ENCODE data around the gene D2HGDH. TPM values are rescaled to one million over a fixed set of nuclear protein-coding genes. Genes with fewer than 3 reads are reported as not detected.

The D2HGDH gene
- total and polyA plus RNA-seq, 2 of the 13 experiments (the other 11 are each of a cell fraction or from before 2014, with no cell fraction given) = 19.2 to 20.3 TPM

- TF ChIP-seq, protein P1, sequence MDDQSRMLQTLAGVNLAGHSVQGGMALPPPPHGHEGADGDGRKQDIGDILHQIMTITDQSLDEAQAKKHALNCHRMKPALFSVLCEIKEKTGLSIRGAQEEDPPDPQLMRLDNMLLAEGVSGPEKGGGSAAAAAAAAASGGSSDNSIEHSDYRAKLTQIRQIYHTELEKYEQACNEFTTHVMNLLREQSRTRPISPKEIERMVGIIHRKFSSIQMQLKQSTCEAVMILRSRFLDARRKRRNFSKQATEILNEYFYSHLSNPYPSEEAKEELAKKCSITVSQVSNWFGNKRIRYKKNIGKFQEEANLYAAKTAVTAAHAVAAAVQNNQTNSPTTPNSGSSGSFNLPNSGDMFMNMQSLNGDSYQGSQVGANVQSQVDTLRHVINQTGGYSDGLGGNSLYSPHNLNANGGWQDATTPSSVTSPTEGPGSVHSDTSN (CRISPR knock-in tag; IDR thresholded peaks at IDR 0.05; ENCODE audit: borderline replicate concordance) = no peak
- TF ChIP-seq BRD4 (CRISPR knock-in tag; IDR thresholded peaks at IDR 0.05) (peak; percentile 81; the same call in 1 of the 2 replicates), ATF5 (CRISPR knock-in tag; IDR thresholded peaks at IDR 0.05; ENCODE audit: low read depth) (no peak), ZNF652 (CRISPR knock-in tag; IDR thresholded peaks at IDR 0.05; ENCODE audit: borderline replicate concordance, low read depth) (no peak), SNAI1 (CRISPR knock-in tag; IDR thresholded peaks at IDR 0.05; ENCODE audit: borderline replicate concordance) (0 out of 2 replicates have a peak, but pooled peaks have one; percentile 19), RCOR2 (CRISPR knock-in tag; IDR thresholded peaks at IDR 0.05) (no peak), MTA1 (CRISPR knock-in tag; IDR thresholded peaks at IDR 0.05; ENCODE audit: borderline replicate concordance) (no peak; the same call in 1 of the 2 replicates), ZFP1 (CRISPR knock-in tag; IDR thresholded peaks at IDR 0.05) (no peak), HNRNPL (IDR thresholded peaks at IDR 0.05; ENCODE audit: low read depth, low read length) (peak; percentile 97), AGO1 (IDR thresholded peaks at IDR 0.05; ENCODE audit: low read depth, low read length, poor library complexity, severe bottlenecking) (peak; percentile 61), KLF13 (CRISPR knock-in tag; IDR thresholded peaks at IDR 0.05) (no peak), ZNF781 (CRISPR knock-in tag; IDR thresholded peaks at IDR 0.05; ENCODE audit: borderline replicate concordance, not compliant biosample characterization) (peak; percentile 27), CEBPB (IDR thresholded peaks at IDR 0.05; ENCODE audit: borderline replicate concordance, low read depth, low read length) (no peak), ASH2L (IDR thresholded peaks at IDR 0.05; ENCODE audit: insufficient read length, low read depth, low read length) (peak; percentile 18), ZBTB42 (CRISPR knock-in tag; IDR thresholded peaks at IDR 0.05) (0 out of 2 replicates have a peak, but pooled peaks have one; percentile 56), NFKB2 (CRISPR knock-in tag; IDR thresholded peaks at IDR 0.05; ENCODE audit: borderline replicate concordance) (no peak; the same call in 1 of the 2 replicates), FOXP4 (CRISPR knock-in tag; IDR thresholded peaks at IDR 0.05) (no peak; the same call in 1 of the 2 replicates), RBAK (CRISPR knock-in tag; IDR thresholded peaks at IDR 0.05) (no peak), FOXK2 (IDR thresholded peaks at IDR 0.05) (no peak), MIER3 (CRISPR knock-in tag; IDR thresholded peaks at IDR 0.05; ENCODE audit: borderline replicate concordance) (no peak; the same call in 1 of the 2 replicates)
- TF ChIP-seq, protein P2, sequence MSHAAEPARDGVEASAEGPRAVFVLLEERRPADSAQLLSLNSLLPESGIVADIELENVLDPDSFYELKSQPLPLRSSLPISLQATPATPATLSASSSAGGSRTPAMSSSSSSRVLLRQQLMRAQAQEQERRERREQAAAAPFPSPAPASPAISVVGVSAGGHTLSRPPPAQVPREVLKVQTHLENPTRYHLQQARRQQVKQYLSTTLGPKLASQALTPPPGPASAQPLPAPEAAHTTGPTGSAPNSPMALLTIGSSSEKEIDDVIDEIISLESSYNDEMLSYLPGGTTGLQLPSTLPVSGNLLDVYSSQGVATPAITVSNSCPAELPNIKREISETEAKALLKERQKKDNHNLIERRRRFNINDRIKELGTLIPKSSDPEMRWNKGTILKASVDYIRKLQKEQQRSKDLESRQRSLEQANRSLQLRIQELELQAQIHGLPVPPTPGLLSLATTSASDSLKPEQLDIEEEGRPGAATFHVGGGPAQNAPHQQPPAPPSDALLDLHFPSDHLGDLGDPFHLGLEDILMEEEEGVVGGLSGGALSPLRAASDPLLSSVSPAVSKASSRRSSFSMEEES (CRISPR knock-in tag; IDR thresholded peaks at IDR 0.05) = peak; percentile 16; the same call in 1 of the 2 replicates
- TF ChIP-seq, protein P3, sequence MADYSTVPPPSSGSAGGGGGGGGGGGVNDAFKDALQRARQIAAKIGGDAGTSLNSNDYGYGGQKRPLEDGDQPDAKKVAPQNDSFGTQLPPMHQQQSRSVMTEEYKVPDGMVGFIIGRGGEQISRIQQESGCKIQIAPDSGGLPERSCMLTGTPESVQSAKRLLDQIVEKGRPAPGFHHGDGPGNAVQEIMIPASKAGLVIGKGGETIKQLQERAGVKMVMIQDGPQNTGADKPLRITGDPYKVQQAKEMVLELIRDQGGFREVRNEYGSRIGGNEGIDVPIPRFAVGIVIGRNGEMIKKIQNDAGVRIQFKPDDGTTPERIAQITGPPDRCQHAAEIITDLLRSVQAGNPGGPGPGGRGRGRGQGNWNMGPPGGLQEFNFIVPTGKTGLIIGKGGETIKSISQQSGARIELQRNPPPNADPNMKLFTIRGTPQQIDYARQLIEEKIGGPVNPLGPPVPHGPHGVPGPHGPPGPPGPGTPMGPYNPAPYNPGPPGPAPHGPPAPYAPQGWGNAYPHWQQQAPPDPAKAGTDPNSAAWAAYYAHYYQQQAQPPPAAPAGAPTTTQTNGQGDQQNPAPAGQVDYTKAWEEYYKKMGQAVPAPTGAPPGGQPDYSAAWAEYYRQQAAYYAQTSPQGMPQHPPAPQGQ (CRISPR knock-in tag; IDR thresholded peaks at IDR 0.05; ENCODE audit: borderline replicate concordance) = no peak
These were observed 40.2 kb downstream of the D2HGDH start (continued) for GRCh38 chr2:241774419-241775222.

Data from HepG2 (cell line).